HL-60/S4 treated with retinoic acid at 250 ng/mL for 4 days and 3 days (cell line): ENCODE data around the gene ST8SIA6.
"Not testable (repeated sequence)": the region's sequence is repeated elsewhere in the genome, so short reads cannot be mapped to it uniquely, and the experiment has no call there.

Experiments
- in situ Hi-C: fragments of 300-500 bp; cut with MboI; formaldehyde crosslinking; loops from 2 replicates; pipeline ENCODE4 v1.7.0; 2022; ENCODE audit warnings: low sequenced_read_pairs

The ST8SIA6 gene

GRCh38 chr10:17454161-17455014, at the start of gene ST8SIA6:
Gene ST8SIA6, minus strand, starts transcription at chr10:17454595. Its CDS starts 340 bp downstream, at chr10:17454255.
- in situ Hi-C loops: no loop called here

DNA sequence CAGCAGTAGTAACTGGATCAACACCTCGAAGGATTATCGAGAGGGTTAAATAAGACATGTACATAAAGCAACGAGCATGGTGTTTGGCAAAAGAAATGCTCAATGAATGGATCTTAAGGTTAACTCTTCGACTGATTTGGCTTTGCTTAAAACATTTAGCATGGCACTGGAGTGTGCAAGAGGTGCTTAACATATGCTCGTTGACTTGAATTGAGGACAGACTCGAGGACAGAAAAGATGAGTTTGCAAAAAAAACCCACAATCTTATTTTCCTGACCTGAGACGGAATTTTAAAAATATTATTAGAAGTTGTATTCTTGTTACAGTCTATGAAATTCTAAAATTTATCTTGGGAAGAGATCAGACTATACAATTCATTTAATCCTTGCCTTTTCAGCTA, 49.4 kb upstream of the ST8SIA6 start:
- in situ Hi-C loops: no loop called here

DNA sequence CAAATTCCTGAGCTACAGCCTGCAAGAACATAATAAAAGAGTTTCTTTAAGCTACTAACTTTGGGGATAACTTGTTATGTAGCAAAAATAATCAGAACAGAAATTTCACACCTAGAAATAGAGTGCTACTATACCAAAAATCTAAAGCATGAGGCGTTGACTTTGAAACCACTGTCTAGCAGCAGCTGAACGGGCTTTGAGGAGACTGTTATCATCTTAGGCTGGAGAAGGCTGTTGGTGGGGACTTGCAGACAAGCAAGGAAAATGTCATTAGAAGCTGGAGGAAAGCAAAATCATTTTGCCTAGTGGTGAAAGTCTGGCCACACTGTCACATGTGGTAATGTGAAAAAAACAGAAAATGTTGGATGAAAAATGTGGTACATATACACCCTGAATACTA, 48.4 kb upstream of the ST8SIA6 start:
- in situ Hi-C loops: no loop called here

- in situ Hi-C loops: not testable (repeated sequence)
Observed at GRCh38 chr10:17499014-17499413, 44.6 kb upstream of the ST8SIA6 start.

DNA sequence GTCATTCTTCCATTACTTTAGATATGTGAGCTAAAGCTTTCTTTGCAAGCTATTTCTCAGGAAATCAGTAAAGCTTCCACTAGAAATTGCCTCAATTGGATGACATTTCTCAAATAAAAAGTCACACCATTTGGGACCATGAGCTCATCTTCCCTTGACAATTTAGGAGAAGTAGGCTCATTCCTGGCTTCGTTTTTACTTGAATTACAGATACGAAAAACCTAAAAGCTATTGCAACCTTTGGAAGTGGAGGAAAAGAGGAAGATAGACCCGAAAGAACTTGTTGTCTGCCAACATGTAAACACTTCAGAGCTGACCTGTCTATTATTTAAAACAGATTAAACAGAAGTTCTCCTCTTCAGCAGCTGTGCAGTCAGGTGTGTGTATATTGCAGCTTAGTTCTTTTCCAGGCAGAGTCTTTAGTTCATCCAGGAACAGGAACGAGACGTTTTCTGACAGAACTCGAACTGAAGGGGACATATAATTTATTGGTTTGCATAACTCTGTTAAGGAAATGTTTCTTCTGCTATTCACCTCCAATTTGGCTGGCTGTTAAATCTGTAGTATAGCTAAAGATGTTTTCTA, 43.1 kb upstream of the ST8SIA6 start:
- in situ Hi-C loops: no loop called here

DNA sequence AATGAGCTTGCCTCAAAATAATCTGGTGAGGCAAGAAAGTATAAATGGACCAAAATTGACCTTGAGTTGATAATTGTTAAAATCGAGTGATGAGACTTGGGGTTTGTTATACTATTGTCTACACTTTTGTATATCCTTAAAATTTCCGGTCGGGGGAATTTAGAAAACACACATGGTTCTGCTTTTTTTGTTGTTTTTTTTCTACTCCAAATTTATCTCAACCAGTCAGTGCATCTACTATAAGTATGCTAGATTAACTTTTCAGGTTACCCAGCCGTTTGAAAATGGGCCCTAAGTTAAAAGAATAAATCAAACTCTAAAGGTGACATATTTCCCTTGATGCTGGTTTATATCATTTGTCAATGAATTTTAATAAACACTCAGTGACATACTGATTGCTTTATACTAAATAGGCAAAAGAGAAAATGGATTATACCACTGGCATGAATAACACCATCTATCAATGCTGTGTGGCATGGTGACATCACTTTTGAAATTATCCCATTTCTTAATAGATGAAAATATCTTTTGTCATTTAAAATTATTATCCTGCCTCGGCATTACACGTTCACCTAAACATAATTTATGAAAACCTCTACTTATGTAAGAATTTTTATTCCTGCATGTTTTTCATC, 40.3 kb upstream of the ST8SIA6 start:
- in situ Hi-C loops: no loop called here

GRCh38 chr10:17488848-17489247, 34.5 kb upstream of the ST8SIA6 start:
- in situ Hi-C loops: no loop called here

DNA sequence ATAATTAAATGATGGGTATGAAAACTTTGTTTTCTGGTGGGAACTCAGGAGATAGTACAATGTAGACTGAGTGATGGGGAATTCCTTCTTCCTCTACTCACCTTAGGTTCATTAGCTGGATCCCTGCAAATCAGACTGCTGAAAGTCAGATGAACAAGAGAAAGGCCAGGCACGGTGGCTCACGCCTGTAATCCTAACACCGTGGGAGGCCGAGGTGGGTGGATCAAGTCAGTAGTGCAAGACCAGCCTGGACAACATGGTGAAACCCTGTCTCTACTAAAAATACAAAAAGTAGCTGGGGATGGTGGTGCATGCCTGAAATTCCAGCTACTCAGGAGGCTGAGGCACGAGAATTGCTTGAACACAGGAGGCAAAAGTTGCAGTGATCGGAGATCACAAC, 28.7 kb upstream of the ST8SIA6 start:
- in situ Hi-C loops: no loop called here

GRCh38 chr10:17479822-17480221, 25.4 kb upstream of the ST8SIA6 start:
- in situ Hi-C loops: no loop called here

- in situ Hi-C loops: no loop called here
Observed at GRCh38 chr10:17479015-17479615, 24.7 kb upstream of the ST8SIA6 start.

DNA sequence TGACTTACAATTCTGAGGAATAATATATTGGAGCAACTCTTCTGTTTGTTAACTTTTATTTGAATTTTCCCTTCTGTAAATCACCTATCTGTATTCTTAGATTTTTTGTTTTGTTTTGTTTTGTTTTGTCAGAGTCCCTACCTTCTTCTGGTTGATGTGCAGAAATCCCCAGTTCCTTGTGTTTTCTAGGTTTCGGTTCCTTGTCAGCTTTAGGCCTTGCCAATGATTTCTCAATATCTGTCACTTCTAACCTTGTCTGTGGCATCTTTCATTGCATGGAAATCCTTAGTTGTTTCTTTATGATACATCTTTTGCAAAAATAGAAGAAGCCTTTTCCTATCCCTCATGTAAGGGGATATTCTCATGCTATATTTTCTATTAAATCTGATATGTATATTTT, 21.7 kb upstream of the ST8SIA6 start:
- in situ Hi-C loops: no loop called here

DNA sequence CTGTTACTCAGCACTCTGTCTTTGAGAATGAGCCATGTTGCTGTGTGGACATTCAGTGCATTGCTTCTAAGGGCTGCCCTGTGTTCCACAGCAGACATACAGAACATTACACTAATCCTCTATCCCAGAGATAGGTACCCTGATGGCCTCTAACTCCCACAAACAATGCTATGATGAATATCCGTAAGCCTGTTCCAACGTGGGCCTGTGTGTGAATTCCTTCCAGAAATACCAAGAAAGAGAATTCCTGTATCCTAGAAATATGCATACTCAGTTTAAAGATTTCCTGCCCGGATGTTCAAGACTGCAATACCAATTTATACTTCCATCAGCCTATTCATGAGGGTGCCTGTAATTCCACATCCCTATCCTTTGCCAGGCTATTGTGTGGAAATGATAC, 21.3 kb upstream of the ST8SIA6 start:
- in situ Hi-C loops: no loop called here

- in situ Hi-C loops: no loop called here
Observed at GRCh38 chr10:17474595-17475323, 20.4 kb upstream of the ST8SIA6 start.

GRCh38 chr10:17473228-17473950, 19.0 kb upstream of the ST8SIA6 start:
- in situ Hi-C loops: no loop called here

- in situ Hi-C loops: no loop called here
Observed at GRCh38 chr10:17472481-17473227, 18.3 kb upstream of the ST8SIA6 start.

GRCh38 chr10:17470246-17470645, 15.9 kb upstream of the ST8SIA6 start:
- in situ Hi-C loops: no loop called here

GRCh38 chr10:17465328-17466125, 11.1 kb upstream of the ST8SIA6 start:
- in situ Hi-C loops: no loop called here

GRCh38 chr10:17464545-17464944, 10.2 kb upstream of the ST8SIA6 start:
- in situ Hi-C loops: no loop called here

DNA sequence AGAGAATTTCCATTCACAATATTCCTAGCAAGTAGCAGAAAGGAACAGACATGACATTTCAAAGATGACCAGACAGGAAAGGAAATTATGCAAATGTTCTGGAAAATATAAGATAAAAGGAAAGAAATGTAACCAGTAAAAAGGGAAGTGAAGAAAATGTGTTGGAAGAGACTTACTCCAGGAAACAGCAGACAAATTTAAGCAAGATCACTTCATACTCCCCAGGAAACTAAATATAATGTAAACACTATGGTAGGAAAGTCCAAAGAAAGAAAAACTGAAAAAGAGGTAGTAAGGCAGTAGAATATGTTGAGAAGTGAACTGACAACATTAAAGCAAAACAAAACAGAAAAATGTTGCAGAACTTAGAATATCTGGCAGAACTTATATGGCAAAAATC, 6.4 kb upstream of the ST8SIA6 start:
- in situ Hi-C loops: no loop called here
